AG09309 (cell line): ENCODE data around the gene FOSL2.

Experiments used
- DNase-seq: peaks from one replicate; pipeline ENCODE4 v3.0.0-alpha.2; 2010; ENCODE audit warnings: low read depth
- H3K4me3 ChIP-seq: 2 replicates; pipeline ENCODE4 v1.5.1; 2011; ENCODE audit warnings: mild to moderate bottlenecking, low read depth, low read length, moderate library complexity; ENCODE audit not compliant: control insufficient read depth
- CTCF ChIP-seq: IDR thresholded peaks from 2 replicates; pipeline ENCODE4 v1.5.1; 2011; ENCODE audit warnings: mild to moderate bottlenecking, low read depth, low read length, inconsistent platforms; ENCODE audit not compliant: insufficient read depth, control insufficient read depth; ENCODE audit errors: missing control alignments

Gene FOSL2

GRCh38 chr2:28433935-28434599, 41.4 kb downstream of the FOSL2 start:
- TF ChIP-seq CTCF: no peak
- DNase-seq: no peak
- H3K4me3 ChIP-seq: no peak overlapping the region

- DNase-seq: no peak
These were observed 41.9 kb downstream of the FOSL2 start for GRCh38 chr2:28434600-28434989.

GRCh38 chr2:28435241-28435640, 42.6 kb downstream of the FOSL2 start:
- DNase-seq: no peak
- TF ChIP-seq CTCF: no peak
- H3K4me3 ChIP-seq: no peak overlapping the region

More at GRCh38 chr2:28434600-28434989, 41.9 kb downstream of the FOSL2 start:
- H3K4me3 ChIP-seq: no peak overlapping the region
- no peak for TF ChIP-seq CTCF

- TF ChIP-seq CTCF: no peak
- DNase-seq: no peak
- no peak overlapping the region for H3K4me3 ChIP-seq
These were observed 43.2 kb downstream of the FOSL2 start for GRCh38 chr2:28435814-28436351.

GRCh38 chr2:28436525-28437051, 43.9 kb downstream of the FOSL2 start:
- no peak for DNase-seq
- no peak for TF ChIP-seq CTCF

GRCh38 chr2:28437149-28437835, 44.6 kb downstream of the FOSL2 start:
- TF ChIP-seq CTCF: no peak
- DNase-seq: no peak
- no peak overlapping the region for H3K4me3 ChIP-seq

More at GRCh38 chr2:28436525-28437051, 43.9 kb downstream of the FOSL2 start:
- no peak overlapping the region for H3K4me3 ChIP-seq
